CD4-positive, alpha-beta T cell (primary cell): ENCODE results near the gene DVL2. TPM values are rescaled to one million over a fixed set of nuclear protein-coding genes. Genes with fewer than 3 reads are reported as not detected.
A peak's percentile ranks its signal among the peaks of the same experiment; 100 is the strongest.

Experiments
- ATAC-seq: fragments of 200-7000 bp; cut with Tn5 transposase; one replicate; pipeline ENCODE4 v1.10.0; 2022; ENCODE audit warnings: mild to moderate bottlenecking; ENCODE audit not compliant: poor library complexity
- CTCF ChIA-PET: fragments of 350-600 bp; sonication (Branson Sonifier 250); formaldehyde crosslinking; loops from one replicate; lab custom pipeline; 2021; ENCODE audit warnings: antibody characterized with exemption, inconsistent platforms; lab: Charles Lee
- POLR2A ChIA-PET: fragments of 350-600 bp; sonication (Branson Sonifier 250); formaldehyde crosslinking; loops from one replicate; lab custom pipeline; 2021; ENCODE audit warnings: antibody characterized with exemption, inconsistent platforms; lab: Charles Lee
- DNase-seq, 14 experiments: peaks; one replicate each; pipeline ENCODE4 v3.0.0-alpha.2; 2013 to 2020; ENCODE audit warnings: mixed read lengths in 2 of 14
- H3K27ac ChIP-seq, 2 donors: one replicate each; pipeline versions ENCODE4 v1.5.1 to v1.7.0; 2013; ENCODE audit warnings: low read length in 2 of 2, low read depth in 1 of 2, mild to moderate bottlenecking in 1 of 2
- H3K27me3 ChIP-seq, 2 experiments: 1 replicate in 1 of 2; 2 replicates in 1 of 2; pipeline versions ENCODE4 v1.6.1 to v1.7.0; 2013; ENCODE audit warnings: low read length in 2 of 2, control low read depth in 1 of 2, mild to moderate bottlenecking in 1 of 2, moderate library complexity in 1 of 2; ENCODE audit not compliant: insufficient read depth in 2 of 2, control insufficient read depth in 1 of 2
- H3K36me3 ChIP-seq: one replicate; pipeline ENCODE4 v1.6.1; 2013; ENCODE audit warnings: low read length, control low read depth; ENCODE audit not compliant: insufficient read depth
- H3K4me1 ChIP-seq: one replicate; pipeline ENCODE4 v1.6.1; 2013; ENCODE audit warnings: low read length, control low read depth; ENCODE audit not compliant: insufficient read depth
- H3K4me3 ChIP-seq: one replicate; pipeline ENCODE4 v1.5.1; 2013; ENCODE audit warnings: mild to moderate bottlenecking, low read length, moderate library complexity
- H3K9me3 ChIP-seq, 2 experiments: 1 replicate in 1 of 2; 2 replicates in 1 of 2; pipeline versions ENCODE4 v1.6.1 to v1.7.0; 2013; ENCODE audit warnings: low read length in 2 of 2, mild to moderate bottlenecking in 2 of 2, control low read depth in 1 of 2, moderate library complexity in 1 of 2; ENCODE audit not compliant: control insufficient read depth in 1 of 2, insufficient read depth in 1 of 2
- H3K27ac Mint-ChIP-seq: one replicate; pipeline ENCODE4 v1.8.0; 2020; ENCODE audit warnings: mixed read lengths
- H3K27me3 Mint-ChIP-seq: one replicate; pipeline ENCODE4 v1.8.0; 2021; ENCODE audit warnings: mixed read lengths
- H3K36me3 Mint-ChIP-seq: one replicate; pipeline ENCODE4 v1.8.0; 2021; ENCODE audit warnings: low read depth, mixed read lengths
- H3K4me1 Mint-ChIP-seq: one replicate; pipeline ENCODE4 v1.8.0; 2021; ENCODE audit warnings: low read depth, mixed read lengths
- H3K4me3 Mint-ChIP-seq: one replicate; pipeline ENCODE4 v1.8.0; 2020; ENCODE audit warnings: mild to moderate bottlenecking, mixed read lengths
- H3K9me3 Mint-ChIP-seq: one replicate; pipeline ENCODE4 v1.8.0; 2020; ENCODE audit warnings: mixed read lengths
- intact Hi-C, 2 experiments: fragments of 100-400 bp; cut with DNase I in 1 of 2; cut with micrococcal nuclease in 1 of 2; formaldehyde crosslinking; loops; one replicate each; pipeline versions ENCODE4 v1.15.1 to v1.9.0; 2023 to 2025; cut with DNase I, micrococcal nuclease
- total RNA-seq, 174 experiments: library from RNA in 2 of 174; stranded (reverse) in 2 of 174; gene quantifications; one replicate each; pipeline ENCODE4 v1.2.3 and lab custom pipeline; 2021 to 2026
- TF ChIP-seq, protein P1 (sequence below): fragments of 200-600 bp; IDR thresholded peaks from one replicate; pipeline ENCODE4 v1.8.0; 2022; ENCODE audit warnings: antibody characterized with exemption, mild to moderate bottlenecking

The DVL2 gene
- total RNA-seq, 2 experiments from 2014 or later = 40.9 to 41.3 TPM

GRCh38 chr17:7208027-7208571 lies 26.2 kb downstream of the DVL2 start:
- POLR2A ChIA-PET = no interaction called here
- Mint-ChIP-seq H3K36me3 (peaks cover 8% of the 10 kb centered on the region), H3K9me3 (no peaks in the 10 kb centered on the region), H3K27me3 (peaks cover 5% of the 10 kb centered on the region), H3K4me1 (peaks cover 43% of the 10 kb centered on the region), H3K4me3 (no peak overlapping the region), H3K27ac (peak overlapping the region; percentile 43)
- H3K36me3 ChIP-seq = peaks cover 2% of the 10 kb centered on the region
- no peak overlapping the region for H3K27ac ChIP-seq
- intact Hi-C loops = no loop called here
- ATAC-seq (no peak), DNase-seq (peak in 1 of 14 experiments; percentile 57)
- H3K9me3 ChIP-seq = no peaks in the 10 kb centered on the region
- TF ChIP-seq, protein P1, sequence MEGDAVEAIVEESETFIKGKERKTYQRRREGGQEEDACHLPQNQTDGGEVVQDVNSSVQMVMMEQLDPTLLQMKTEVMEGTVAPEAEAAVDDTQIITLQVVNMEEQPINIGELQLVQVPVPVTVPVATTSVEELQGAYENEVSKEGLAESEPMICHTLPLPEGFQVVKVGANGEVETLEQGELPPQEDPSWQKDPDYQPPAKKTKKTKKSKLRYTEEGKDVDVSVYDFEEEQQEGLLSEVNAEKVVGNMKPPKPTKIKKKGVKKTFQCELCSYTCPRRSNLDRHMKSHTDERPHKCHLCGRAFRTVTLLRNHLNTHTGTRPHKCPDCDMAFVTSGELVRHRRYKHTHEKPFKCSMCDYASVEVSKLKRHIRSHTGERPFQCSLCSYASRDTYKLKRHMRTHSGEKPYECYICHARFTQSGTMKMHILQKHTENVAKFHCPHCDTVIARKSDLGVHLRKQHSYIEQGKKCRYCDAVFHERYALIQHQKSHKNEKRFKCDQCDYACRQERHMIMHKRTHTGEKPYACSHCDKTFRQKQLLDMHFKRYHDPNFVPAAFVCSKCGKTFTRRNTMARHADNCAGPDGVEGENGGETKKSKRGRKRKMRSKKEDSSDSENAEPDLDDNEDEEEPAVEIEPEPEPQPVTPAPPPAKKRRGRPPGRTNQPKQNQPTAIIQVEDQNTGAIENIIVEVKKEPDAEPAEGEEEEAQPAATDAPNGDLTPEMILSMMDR = no peak
- H3K4me1 ChIP-seq = peaks cover 40% of the 10 kb centered on the region
- no peak overlapping the region for H3K4me3 ChIP-seq
- CTCF ChIA-PET = no interaction called here
- H3K27me3 ChIP-seq = no peaks in the 10 kb centered on the region

- H3K4me1 Mint-ChIP-seq = peaks cover 45% of the 10 kb centered on the region
- TF ChIP-seq, protein P1 = no peak
- Histone ChIP-seq H3K36me3 (peaks cover 2% of the 10 kb centered on the region), H3K4me1 (peaks cover 39% of the 10 kb centered on the region), H3K27ac (peak overlapping the region in 1 of 2 donors; percentile 86), H3K27me3 (no peaks in the 10 kb centered on the region), H3K9me3 (no peaks in the 10 kb centered on the region), H3K4me3 (no peak overlapping the region)
- intact Hi-C loops = no loop called here
- ChIA-PET POLR2A (no interaction called here), CTCF (no interaction called here)
- ATAC-seq = no peak
- no peaks in the 10 kb centered on the region for H3K9me3 Mint-ChIP-seq
- H3K36me3 Mint-ChIP-seq = peaks cover 14% of the 10 kb centered on the region
- peak in 2 of 14 experiments; percentile 42 to 61 for DNase-seq
- H3K4me3 Mint-ChIP-seq = no peak overlapping the region
- peak overlapping the region; percentile 87 for H3K27ac Mint-ChIP-seq
- H3K27me3 Mint-ChIP-seq = peaks cover 5% of the 10 kb centered on the region
Measured at GRCh38 chr17:7207120-7208001, 27.0 kb downstream of the DVL2 start.

DNA sequence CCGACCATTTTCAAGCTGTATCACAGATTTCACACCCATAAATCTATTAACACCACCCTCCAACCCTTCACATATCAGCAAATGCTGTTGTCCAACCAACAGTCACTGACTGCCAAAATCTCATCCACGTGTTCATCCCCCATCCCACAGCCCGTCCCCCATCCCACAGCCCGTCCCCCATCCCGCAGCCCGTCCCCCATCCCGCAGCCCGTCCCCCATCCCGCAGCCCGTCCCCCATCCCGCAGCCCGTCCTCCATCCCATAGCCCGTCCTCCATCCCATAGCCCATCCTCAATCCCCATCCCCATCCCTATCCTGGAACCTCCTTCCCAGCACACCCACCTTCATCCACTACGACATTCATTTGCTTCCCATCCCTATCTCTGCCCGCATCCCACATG lies 28.8 kb downstream of the DVL2 start:
- ChIA-PET CTCF (interaction anchor here (2.6 kb wide), 1 partner anchor 9 kb away, joined by 13 read pairs; no protein-coding TSS in a partner anchor), POLR2A (interaction anchor here (0.9 to 1.3 kb wide), 3 partner anchors 9 to 29 kb away, joined by 3 to 6 read pairs (median 4); partner anchors contain the start of genes ACADVL, DLG4 and DVL2)
- Histone ChIP-seq H3K27ac (peak overlapping the region; percentile 86 to 95), H3K4me3 (peak overlapping the region; percentile 66), H3K4me1 (peaks cover 31% of the 10 kb centered on the region), H3K36me3 (peaks cover 2% of the 10 kb centered on the region), H3K27me3 (no peaks in the 10 kb centered on the region), H3K9me3 (no peaks in the 10 kb centered on the region)
- H3K4me3 Mint-ChIP-seq = peak overlapping the region; percentile 83
- peaks cover 41% of the 10 kb centered on the region for H3K4me1 Mint-ChIP-seq
- intact Hi-C loops = loop anchor here (1.0 kb wide), 3 partner anchors 9 to 230 kb away; partner anchors contain the start of genes DVL2 (in 1 of the 2) and TMEM102 (in 1 of the 2)
- H3K27me3 Mint-ChIP-seq = no peaks in the 10 kb centered on the region
- peaks cover 15% of the 10 kb centered on the region for H3K36me3 Mint-ChIP-seq
- TF ChIP-seq, protein P1 = no peak
- H3K27ac Mint-ChIP-seq = peak overlapping the region; percentile 87
- no peak for ATAC-seq
- no peaks in the 10 kb centered on the region for H3K9me3 Mint-ChIP-seq
- DNase-seq = no peak
